Activated T-helper 1 cell treated with anti-CD3 and anti-CD28 coated beads, Interleukin-2, amount 50 U/mL, for 16 hours (primary cell): ENCODE results near the gene TEX35.
"Not testable (repeated sequence)": the region's sequence is repeated elsewhere in the genome, so short reads cannot be mapped to it uniquely, and the experiment has no call there.

Source experiments
- DNase-seq, 2 donors: peaks; one replicate each; pipeline ENCODE4 v3.0.0-alpha.2; 2020; ENCODE audit warnings: low read depth in 1 of 2, low spot score in 1 of 2

Gene TEX35

GRCh38 chr1:178494569-178494971 is 18.3 kb upstream of the TEX35 start:
- DNase-seq: no peak

- DNase-seq: no peak
These were observed 17.8 kb upstream of the TEX35 start for GRCh38 chr1:178495158-178495557.

- no peak for DNase-seq
These were observed 17.0 kb upstream of the TEX35 start for GRCh38 chr1:178495741-178496409.

- DNase-seq: no peak
These were observed 16.3 kb upstream of the TEX35 start, which contains the start of gene CLEC20A for GRCh38 chr1:178496410-178497135. TSS of gene CLEC20A (minus strand) at chr1:178496964. CDS start at chr1:178496939, 25 bp downstream.

GRCh38 chr1:178497903-178498478 is 14.9 kb upstream of the TEX35 start:
- no peak for DNase-seq

GRCh38 chr1:178498896-178499675 is 13.8 kb upstream of the TEX35 start:
- DNase-seq: no peak

- no peak for DNase-seq
These were observed 12.7 kb upstream of the TEX35 start for GRCh38 chr1:178500091-178500770.

- no peak for DNase-seq
These were observed 11.9 kb upstream of the TEX35 start for GRCh38 chr1:178500936-178501554.

GRCh38 chr1:178501705-178502329 is 11.1 kb upstream of the TEX35 start:
- DNase-seq: no peak

GRCh38 chr1:178502330-178502714 is 10.6 kb upstream of the TEX35 start:
- DNase-seq: no peak

- DNase-seq: no peak
These were observed 10.1 kb upstream of the TEX35 start for GRCh38 chr1:178502856-178503255.

- not testable (repeated sequence) for DNase-seq
These were observed 9.6 kb upstream of the TEX35 start for GRCh38 chr1:178503316-178503715.

GRCh38 chr1:178503849-178504248 is 9.1 kb upstream of the TEX35 start:
- no peak for DNase-seq

GRCh38 chr1:178504286-178504685 is 8.6 kb upstream of the TEX35 start:
- DNase-seq: no peak

- DNase-seq: no peak
These were observed 6.7 kb upstream of the TEX35 start for GRCh38 chr1:178506177-178506576.

GRCh38 chr1:178506669-178507068 is 6.2 kb upstream of the TEX35 start:
- DNase-seq: no peak

- DNase-seq: no peak
These were observed 3.4 kb upstream of the TEX35 start for GRCh38 chr1:178509414-178510007.

GRCh38 chr1:178510155-178510554 is 2.8 kb upstream of the TEX35 start:
- DNase-seq: no peak

- DNase-seq: no peak
These were observed 522 bp downstream of the TEX35 start for GRCh38 chr1:178513278-178513983.
